NCI-H1417 treated with DMSO at 0.1 percent for 48 hours (cell line): ENCODE measurements around the gene FIP1L1.

Experiments used
- DNase-seq: peaks from one replicate; lab custom pipeline; 2025; lab: John Stamatoyannopoulos, UW

The FIP1L1 gene

DNA sequence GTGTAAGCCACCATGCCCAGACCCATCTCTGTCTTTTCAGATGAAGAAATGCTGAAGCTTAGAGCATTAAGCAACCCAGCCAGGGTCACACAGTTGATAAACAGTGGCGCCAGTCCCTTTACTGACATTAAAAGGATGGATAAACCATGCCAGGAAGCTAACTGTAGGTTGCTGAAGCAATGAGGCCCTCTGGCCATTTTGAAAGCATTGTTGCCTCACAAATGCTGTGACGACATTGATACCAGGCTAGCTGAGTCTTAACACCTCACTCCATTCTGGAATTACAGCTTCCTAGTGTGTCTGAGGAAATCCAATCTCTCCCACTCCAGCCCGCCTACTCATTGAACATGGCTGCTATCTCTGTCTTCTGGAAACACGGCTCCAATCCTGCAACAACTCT lies 124.1 kb downstream of the FIP1L1 start:
- no peak for DNase-seq

DNA sequence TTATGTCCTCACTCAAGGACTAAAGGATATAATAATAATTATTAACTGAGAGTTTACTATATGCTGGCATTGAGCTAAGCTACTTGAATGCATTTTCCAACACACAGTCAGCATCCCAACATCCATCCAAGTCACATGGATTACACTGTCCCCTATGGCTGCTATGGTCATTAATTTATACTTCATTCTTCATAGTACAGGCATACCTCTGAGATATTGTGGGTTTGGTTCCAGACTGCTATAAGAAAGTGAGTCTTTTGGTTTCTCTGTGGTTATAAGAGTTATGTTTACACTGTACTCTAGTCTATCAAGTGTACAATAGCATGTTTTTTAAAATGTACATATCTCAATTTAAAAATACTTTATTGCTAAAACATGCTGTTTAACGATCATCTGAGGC lies 124.7 kb downstream of the FIP1L1 start:
- DNase-seq, result no peak

DNA sequence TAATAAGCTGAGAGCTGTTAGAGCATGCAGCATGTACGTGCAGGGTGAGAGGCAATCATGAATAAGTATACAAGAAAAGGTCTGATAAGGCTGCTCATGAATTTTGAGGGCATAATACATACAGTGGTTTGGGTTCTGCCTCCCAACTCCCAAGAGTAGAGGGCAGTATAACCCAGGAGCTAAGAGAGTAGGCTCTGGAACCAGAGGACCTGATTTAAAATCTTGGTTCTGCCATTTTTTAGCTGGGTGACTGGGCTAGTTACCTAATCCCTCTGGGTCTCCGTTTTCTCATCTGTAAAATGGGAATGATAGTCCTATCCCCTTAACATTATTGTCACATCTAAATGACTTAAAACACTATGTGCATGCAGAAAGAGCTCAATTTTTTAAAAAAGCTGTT lies 128.5 kb downstream of the FIP1L1 start:
- no peak for DNase-seq

DNA sequence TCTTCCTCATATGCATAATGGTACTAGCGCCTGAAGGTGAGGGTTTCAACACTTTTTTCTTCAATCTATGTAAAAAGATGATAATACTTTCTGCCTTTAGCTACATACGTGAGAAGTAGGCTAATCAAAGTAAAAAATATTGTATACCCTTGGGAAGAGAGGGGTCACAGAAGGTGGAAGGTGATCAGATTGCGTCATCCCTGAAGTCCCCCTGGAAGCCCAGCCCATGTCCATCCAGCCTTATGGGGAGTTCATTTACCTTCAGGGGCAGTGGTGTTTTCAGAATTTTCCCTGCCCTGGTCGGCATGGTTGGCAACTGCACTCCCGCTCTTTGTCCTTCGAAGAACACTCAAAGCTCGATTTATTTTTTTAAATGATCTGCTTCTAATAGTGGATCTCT lies 129.6 kb downstream of the FIP1L1 start:
- DNase-seq, result no peak

DNA sequence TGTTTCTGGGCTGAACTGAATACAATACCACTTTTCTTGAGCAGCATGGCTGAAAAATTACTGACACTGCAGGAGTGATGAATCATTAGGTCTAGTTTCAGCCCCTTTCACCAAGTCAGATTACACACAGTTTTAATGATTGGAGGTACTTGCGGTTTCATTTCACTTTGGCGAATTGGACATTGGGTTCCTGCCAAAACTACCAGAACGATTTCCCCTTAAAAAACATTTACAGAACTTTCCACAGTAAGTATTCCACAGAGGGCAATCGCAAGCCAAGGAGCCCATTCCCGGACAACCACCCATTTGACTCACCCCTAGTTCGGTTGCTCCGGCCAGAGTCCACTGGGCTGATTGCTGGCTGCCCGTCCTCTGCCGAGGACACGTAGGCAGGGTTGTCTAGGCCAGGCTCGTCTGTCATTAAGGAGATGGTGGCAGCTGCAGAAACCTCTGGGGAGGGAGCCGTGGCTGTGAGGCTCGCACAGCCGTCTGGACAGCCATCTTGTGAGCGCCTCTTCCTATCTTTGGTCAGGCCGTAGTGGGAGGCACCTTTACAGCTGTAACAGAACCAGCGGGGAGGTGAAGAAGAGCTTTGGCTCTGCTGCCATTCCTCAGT lies 130.3 kb downstream of the FIP1L1 start:
- DNase-seq, result no peak

DNA sequence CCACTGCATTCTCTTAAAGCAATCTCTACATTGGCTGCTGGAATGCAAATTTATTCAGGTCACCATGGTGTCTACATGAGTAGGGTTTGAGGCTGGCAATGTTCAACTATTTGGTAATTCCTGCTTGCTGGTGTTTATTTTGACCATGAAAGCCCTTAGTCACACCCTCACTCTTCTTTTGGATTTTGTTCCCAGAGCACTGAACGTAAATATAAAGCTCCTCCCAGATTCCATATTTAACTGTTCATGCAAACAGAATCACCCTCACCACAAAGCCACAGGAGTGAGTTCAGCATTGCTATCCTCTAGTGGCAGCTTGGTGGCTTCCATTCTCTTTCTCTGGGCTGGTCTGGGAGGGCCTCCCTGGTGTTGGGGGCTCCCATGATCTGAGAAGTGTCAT lies 131.0 kb downstream of the FIP1L1 start:
- no peak for DNase-seq

DNA sequence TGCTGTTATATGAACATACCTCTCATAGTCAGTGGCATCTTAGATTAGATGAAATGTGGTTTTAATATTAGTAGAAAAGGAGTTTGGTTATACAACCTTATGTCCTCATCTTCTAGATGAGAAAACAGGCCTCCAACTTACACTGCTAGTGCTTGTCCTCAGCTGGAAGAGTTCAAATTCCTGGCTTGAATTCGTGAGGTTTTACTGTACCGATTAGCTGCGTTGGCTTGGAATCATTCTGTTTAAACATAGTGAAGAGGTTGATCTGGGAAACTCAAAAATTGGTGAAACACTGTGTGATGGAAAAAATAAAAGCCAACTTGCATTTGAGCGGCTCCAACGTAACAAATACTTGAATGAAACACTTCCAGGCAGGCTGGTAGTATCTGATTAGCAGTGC lies 132.9 kb downstream of the FIP1L1 start:
- DNase-seq, result no peak
